ENCODE results near the gene PRKAG1.
A peak's percentile ranks its signal among the peaks of the same experiment; 100 is the strongest.

The PRKAG1 gene

DNA sequence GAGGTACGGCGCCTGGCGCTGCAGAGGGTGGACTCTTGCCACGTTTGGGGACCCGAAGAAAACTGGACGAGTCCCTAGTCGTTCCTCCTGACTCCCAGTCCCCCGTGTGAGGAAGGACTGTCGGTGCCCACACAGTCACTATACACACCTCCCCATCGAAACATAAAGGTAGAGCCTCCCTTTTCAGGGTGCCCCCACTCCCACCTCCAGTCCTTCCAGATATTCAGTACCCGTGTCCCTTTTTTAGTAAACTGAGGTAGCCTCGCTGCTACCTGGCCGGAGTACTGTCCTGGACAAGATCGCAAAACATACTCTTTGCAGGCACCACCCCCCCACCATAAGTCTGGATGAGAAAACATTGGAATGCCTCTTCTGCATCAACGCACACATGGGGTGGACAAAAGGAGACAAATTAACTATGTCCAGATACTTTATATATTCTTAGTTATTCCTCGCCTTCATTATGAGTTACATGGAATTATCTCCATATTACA is 42.6 kb upstream of the PRKAG1 start:
- Histone ChIP-seq H3K27me3 (ENCODE audit: insufficient read depth, low read length) (no peaks in the 10 kb centered on the region), H3K9me3 (ENCODE audit: low read length) (no peaks in the 10 kb centered on the region), H3K27ac (ENCODE audit: low read depth, low read length, poor library complexity, severe bottlenecking) (peak overlapping the region; percentile 9), H3K4me3 (ENCODE audit: low read depth, low read length, poor library complexity, severe bottlenecking) (peak overlapping the region; percentile 76), H3K9ac (ENCODE audit: low read length) (peak overlapping the region; percentile 89), H3K4me1 (ENCODE audit: insufficient read depth, low read length, severe bottlenecking) (peaks cover 45% of the 10 kb centered on the region), H3K4me2 (ENCODE audit: low read length) (peak overlapping the region; percentile 99), H3K9me2 (ENCODE audit: low read depth, low read length) (no peaks in the 10 kb centered on the region), H4K20me1 (ENCODE audit: insufficient read depth, low read length) (0 out of 2 replicates have a peak, but pooled peaks cover 1% of the 10 kb centered on the region), H3K36me3 (ENCODE audit: insufficient read depth, low read length) (no peaks in the 10 kb centered on the region; the same call in 1 of the 2 replicates), H3K79me2 (ENCODE audit: insufficient read depth, low read length) (peaks cover 41% of the 10 kb centered on the region), H2AFZ (ENCODE audit: low read length) (peak overlapping the region; percentile 23; the same call in 1 of the 2 replicates), H3F3A (ENCODE audit: insufficient read depth, low read length) (no peaks in the 10 kb centered on the region)
- TF ChIP-seq, protein P1, sequence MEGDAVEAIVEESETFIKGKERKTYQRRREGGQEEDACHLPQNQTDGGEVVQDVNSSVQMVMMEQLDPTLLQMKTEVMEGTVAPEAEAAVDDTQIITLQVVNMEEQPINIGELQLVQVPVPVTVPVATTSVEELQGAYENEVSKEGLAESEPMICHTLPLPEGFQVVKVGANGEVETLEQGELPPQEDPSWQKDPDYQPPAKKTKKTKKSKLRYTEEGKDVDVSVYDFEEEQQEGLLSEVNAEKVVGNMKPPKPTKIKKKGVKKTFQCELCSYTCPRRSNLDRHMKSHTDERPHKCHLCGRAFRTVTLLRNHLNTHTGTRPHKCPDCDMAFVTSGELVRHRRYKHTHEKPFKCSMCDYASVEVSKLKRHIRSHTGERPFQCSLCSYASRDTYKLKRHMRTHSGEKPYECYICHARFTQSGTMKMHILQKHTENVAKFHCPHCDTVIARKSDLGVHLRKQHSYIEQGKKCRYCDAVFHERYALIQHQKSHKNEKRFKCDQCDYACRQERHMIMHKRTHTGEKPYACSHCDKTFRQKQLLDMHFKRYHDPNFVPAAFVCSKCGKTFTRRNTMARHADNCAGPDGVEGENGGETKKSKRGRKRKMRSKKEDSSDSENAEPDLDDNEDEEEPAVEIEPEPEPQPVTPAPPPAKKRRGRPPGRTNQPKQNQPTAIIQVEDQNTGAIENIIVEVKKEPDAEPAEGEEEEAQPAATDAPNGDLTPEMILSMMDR (IDR thresholded peaks at IDR 0.05; ENCODE audit: low read length) = no peak
- TF ChIP-seq EZH2 (IDR thresholded peaks at IDR 0.05; ENCODE audit: borderline replicate concordance, low read length) = no peak

DNA sequence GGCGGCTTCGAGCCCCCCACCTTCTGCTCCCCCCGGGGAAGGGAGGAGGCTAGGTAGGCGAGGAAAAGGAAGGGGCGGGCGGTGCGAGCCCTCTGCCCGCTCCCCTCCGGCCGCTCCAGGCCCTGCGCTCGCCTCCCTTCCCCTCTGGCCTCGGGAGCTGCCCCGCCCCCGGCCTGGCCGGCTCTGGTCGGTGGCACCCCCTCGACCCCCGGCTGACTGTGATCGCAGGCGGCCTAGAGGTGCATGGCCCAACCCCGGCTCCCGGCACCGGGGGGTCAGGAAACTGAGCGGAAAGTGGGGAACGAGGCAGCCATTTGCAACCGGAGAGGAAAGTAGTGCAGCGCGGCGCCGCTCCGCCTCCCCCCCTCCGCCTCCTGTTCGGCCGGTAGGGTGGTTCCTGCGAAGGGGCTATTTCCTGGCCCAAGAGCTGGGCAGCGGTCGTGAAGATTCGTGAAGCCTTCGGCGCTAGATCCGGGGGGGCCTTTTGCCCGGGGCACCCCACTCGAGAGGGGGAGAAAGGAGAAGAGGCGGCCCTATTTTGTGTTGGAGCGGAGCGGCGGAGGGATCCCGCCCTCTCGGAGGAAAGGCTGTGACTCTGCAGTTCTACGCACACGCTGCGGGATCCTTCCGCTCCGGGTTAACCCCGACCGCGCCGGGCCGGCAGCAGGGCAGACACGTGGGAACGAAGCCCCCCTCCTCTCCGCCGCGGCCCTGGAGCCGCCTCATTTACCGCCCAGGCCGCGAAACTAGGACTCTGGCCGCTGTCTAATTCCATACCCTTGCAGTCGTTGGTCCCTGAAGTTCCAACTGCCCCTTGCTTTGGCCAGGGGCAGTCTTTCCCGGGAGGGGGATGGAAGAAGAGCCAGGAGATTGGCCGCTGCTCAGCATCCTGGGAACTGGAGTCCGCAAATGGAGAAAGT is 41.9 kb upstream of the PRKAG1 start, which contains the start of gene KMT2D:
KMT2D (minus strand) TSS at position 558 of the 920 bp plus-strand sequence. CDS start 5,470 bp downstream, outside the sequence.
- peaks cover 3% of the 10 kb centered on the region; the same call in 1 of the 2 replicates for H3K36me3 ChIP-seq (ENCODE audit: insufficient read depth, low read length)
- H3K4me1 ChIP-seq (ENCODE audit: insufficient read depth, low read length, severe bottlenecking) = peaks cover 53% of the 10 kb centered on the region
- H3K79me2 ChIP-seq (ENCODE audit: insufficient read depth, low read length) = peaks cover 48% of the 10 kb centered on the region
- TF ChIP-seq, protein P1 (IDR thresholded peaks at IDR 0.05; ENCODE audit: low read length) = no peak; the same call in 1 of the 2 replicates
- TF ChIP-seq EZH2 (IDR thresholded peaks at IDR 0.05; ENCODE audit: borderline replicate concordance, low read length) = no peak
- H3K9ac ChIP-seq (ENCODE audit: low read length) = peak within 1 kb of the TSS; percentile 89
- peak within 1 kb of the TSS; percentile 23; the same call in 1 of the 2 replicates for H2AFZ ChIP-seq (ENCODE audit: low read length)
- no peaks in the 10 kb centered on the region for H3K9me3 ChIP-seq (ENCODE audit: low read length)
- H3K27me3 ChIP-seq (ENCODE audit: insufficient read depth, low read length) = no peaks in the 10 kb centered on the region
- H3F3A ChIP-seq (ENCODE audit: insufficient read depth, low read length) = no peaks in the 10 kb centered on the region
- H3K4me2 ChIP-seq (ENCODE audit: low read length) = peak within 1 kb of the TSS; percentile 99
- no peaks in the 10 kb centered on the region for H3K9me2 ChIP-seq (ENCODE audit: low read depth, low read length)
- peak within 1 kb of the TSS; percentile 76 for H3K4me3 ChIP-seq (ENCODE audit: low read depth, low read length, poor library complexity, severe bottlenecking)
- H3K27ac ChIP-seq (ENCODE audit: low read depth, low read length, poor library complexity, severe bottlenecking) = peak within 1 kb of the TSS; percentile 70
- H4K20me1 ChIP-seq (ENCODE audit: insufficient read depth, low read length) = 0 out of 2 replicates have a peak, but pooled peaks cover 2% of the 10 kb centered on the region

GRCh38 chr12:49059299-49060171 is 41.0 kb upstream of the PRKAG1 start:
- Histone ChIP-seq H3K79me2 (ENCODE audit: insufficient read depth, low read length) (peaks cover 56% of the 10 kb centered on the region), H3K27ac (ENCODE audit: low read depth, low read length, poor library complexity, severe bottlenecking) (peak overlapping the region; percentile 9), H3K36me3 (ENCODE audit: insufficient read depth, low read length) (peaks cover 12% of the 10 kb centered on the region; the same call in 1 of the 2 replicates), H3K4me2 (ENCODE audit: low read length) (peak overlapping the region; percentile 99), H3K9me2 (ENCODE audit: low read depth, low read length) (no peaks in the 10 kb centered on the region), H4K20me1 (ENCODE audit: insufficient read depth, low read length) (0 out of 2 replicates have a peak, but pooled peaks cover 2% of the 10 kb centered on the region), H2AFZ (ENCODE audit: low read length) (no peak overlapping the region), H3K4me1 (ENCODE audit: insufficient read depth, low read length, severe bottlenecking) (peaks cover 54% of the 10 kb centered on the region), H3F3A (ENCODE audit: insufficient read depth, low read length) (no peaks in the 10 kb centered on the region), H3K9ac (ENCODE audit: low read length) (peak overlapping the region; percentile 89), H3K27me3 (ENCODE audit: insufficient read depth, low read length) (no peaks in the 10 kb centered on the region), H3K4me3 (ENCODE audit: low read depth, low read length, poor library complexity, severe bottlenecking) (peak overlapping the region; percentile 76), H3K9me3 (ENCODE audit: low read length) (no peaks in the 10 kb centered on the region)
- TF ChIP-seq, protein P1 (IDR thresholded peaks at IDR 0.05; ENCODE audit: low read length) = no peak
- TF ChIP-seq EZH2 (IDR thresholded peaks at IDR 0.05; ENCODE audit: borderline replicate concordance, low read length) = no peak
